GM21515 (cell line): ENCODE measurements around the gene HDAC9.

ENCODE experiments used
- ATAC-seq: cut with Tn5 transposase; IDR thresholded peaks from one replicate; pipeline ENCODE4 v1.9.1; 2021; ENCODE audit not compliant: unreplicated experiment

Gene HDAC9

DNA sequence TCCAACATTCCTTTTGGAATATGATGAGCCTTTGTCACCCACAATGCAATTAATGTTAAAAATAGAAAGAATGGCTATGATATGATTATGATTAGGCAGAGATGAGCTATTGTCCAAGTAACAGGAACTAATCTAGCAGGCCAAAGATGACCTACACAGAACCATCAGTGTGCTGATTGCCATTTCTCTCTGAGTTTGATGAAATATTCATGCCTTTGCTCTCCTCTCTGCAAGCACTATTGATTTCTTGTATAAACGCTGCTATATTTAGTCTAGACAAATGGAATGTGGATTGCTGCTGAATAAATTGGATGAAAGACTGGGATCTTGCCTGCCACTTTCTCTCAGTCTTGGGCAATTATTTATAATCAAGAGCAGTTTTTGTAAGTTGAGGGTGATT, 85.4 kb downstream of the HDAC9 start:
- ATAC-seq: no peak

DNA sequence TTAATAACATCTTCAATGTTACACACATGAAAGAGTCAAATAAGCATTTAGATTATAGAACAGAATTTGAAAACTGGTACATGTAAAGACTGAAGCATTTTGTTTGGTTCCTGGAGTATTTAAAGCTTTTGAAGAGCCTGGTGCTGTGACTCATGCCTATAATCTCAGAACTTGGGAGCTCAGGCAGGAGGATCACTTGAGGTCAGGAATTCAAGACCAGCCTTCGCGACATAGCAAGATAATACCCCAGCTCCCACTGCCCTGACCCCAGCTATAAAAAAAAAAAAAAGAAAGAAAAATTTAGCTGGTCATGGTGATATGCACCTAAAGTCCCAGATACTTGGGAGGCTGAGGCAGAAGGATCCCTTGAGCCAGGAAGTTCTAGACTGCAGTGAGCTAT, 87.8 kb downstream of the HDAC9 start:
- no peak for ATAC-seq

DNA sequence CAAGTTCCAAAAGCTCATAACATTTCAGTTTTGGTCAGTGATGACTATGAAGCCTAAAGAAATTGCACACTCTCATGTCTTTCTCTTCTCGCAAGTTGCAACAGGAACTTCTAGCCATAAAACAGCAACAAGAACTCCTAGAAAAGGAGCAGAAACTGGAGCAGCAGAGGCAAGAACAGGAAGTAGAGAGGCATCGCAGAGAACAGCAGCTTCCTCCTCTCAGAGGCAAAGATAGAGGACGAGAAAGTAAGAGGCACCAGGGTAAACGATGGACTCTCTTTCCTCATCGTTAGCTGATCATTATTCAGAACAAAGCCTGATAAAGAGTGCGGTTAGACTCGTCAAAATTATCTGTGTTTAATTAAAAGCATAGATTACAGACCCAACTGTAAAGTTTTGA, 94.7 kb downstream of the HDAC9 start:
- no peak for ATAC-seq

DNA sequence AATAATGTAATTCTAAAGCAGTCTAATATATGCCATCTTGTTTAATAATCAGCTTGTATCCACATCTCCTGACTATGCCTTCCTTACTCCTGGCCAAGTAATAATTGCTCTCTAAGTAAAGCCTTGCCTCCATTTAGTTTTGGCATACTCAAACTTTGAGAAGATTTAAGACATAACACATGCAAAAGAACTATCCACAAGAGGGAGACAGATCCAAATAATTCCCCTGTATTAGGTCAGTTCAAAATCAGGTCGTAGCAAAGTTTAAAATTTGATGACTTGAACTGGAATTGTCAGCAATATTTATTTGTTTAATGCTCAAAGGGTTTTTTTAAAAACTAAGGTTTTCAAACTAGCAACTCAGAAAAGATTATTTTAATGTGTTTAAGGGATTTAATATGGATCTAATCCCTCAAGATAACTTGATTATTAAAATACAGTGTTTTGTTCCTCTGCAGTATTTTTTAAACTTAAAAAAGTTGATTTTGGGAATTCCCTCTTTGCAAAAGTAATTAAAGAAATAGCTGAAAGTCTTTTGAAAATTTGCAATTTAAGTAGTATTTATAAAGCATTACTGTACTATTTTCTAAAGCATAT, 95.3 kb downstream of the HDAC9 start:
- no peak for ATAC-seq

DNA sequence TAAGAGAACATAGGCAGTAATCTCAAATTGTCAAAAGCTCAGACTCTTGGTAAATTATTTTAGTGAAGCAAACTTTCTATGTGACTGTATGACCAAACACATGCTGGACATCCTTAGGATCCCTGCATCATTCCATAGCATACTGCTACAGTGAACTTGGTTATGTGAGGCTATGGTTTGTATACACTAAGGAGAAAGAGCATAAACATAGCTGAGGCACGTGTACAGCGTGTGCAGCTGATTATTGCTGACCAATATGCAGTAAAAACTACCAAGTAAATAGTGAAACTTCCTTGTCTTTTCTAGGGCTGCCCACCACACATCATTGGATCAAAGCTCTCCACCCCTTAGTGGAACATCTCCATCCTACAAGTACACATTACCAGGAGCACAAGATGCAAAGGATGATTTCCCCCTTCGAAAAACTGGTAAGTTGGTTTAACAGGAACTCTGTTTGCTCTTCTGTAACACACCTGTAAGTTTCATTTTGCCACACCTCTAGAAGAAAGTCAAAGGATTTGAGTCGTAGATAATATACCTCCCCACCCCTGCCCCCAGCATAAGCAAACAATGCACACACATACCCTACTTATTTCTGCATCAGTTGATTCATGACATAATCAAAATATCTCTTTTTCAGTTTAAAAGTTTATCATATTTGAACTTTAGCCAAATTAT, 98.2 kb downstream of the HDAC9 start:
- ATAC-seq: no peak

DNA sequence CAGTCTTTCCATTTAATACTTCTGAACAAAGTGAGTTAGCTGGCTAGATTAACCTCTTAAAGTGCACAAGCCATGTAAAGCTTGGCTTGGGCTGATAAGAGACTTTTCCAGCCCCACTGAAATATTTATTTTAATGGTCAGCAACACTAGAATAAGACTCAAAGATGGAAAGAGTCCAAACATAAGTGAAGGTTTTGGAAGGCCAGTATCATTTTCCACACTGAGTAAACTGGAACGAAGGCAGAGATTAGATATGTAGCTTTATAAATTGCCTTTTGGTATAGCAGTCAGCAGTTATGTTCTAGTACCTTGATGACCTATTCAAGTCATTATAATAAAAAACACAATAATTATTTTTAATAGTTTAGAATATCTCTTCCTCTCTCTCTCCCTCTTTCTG, 102.2 kb downstream of the HDAC9 start:
- no peak for ATAC-seq

DNA sequence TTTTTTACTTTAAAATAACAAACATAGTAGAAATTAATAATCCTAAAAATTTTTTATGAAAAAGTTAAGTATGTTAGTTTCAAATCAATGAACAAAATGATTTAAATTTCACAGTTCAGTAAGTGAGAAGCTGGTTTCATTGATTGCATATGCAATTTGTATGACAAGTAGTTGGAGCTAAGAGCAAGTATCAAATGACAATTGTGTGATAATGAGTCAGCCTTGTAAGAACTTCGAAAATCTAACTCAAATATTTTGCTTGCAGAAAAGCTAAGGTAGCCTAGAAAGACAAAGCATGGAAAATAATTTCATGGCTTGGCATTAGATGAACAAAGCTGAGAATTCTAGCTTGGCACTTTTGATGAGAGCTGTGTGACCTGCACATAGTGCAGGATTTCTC, 111.5 kb downstream of the HDAC9 start:
- no peak for ATAC-seq

DNA sequence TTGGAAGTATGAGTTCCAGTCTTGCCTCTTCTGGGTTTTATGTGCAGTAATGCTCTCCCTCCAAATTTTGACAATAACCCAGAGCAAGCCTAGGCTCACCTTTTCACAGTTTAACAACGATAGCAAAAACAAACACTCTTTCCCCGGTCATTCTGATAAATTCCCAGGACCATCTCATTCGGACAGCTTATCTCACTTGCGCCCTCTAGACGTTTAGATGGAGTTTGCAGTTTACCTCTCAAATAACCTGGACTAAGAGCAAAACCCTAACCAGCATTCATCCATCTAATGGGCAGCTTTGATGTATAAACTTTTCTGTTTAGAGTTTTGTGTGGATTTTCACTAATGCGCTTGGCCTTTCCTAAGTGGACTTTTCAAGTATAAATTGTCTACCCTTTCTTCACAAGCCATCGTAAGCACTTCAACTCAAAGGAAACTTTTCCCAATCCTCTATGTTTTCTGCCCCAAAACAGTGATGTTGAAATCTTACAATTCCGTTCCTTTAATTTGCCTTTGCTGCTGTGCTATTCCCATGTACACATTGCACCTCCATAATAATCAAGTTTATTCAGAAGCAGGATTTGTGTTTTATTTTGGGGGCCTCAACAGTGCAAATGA, 114.9 kb downstream of the HDAC9 start:
- no peak for ATAC-seq

DNA sequence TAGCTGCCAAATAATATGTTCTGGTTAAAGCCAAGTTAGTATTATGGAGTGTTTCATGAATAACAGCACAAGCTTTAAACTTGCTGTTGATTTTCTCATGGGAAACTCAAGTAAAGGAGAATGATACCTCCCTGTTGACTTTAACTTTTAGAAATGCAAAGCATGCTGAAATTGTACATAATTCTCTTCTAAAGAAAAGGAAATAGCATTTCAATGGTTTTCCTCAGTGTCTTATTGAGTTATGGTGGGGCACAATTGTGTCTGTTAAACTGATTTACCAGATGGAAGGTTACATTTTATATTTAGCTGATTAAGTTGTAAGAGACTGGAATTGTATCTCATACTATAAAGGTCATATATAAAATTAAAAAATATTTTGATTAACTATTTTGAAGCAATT, 119.3 kb downstream of the HDAC9 start:
- ATAC-seq: no peak

DNA sequence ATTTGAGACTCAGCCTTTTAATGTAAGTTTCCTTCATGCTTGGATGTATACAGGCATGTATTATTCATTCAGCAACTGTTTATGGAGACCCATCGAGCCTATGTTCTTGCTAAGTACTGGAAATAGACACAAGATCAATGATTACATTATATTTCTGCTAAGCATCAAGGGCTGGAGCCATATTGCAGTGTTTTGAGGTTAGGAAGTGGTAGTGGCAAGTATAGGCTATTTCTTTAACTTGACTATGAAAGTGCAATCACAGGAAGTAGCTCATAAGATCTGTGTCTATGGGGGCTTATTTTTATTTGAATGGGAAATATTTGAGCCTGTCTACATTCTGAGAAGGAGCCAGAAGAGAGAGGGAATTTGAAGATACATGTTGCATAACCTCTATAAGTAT, 123.8 kb downstream of the HDAC9 start:
- ATAC-seq: no peak

DNA sequence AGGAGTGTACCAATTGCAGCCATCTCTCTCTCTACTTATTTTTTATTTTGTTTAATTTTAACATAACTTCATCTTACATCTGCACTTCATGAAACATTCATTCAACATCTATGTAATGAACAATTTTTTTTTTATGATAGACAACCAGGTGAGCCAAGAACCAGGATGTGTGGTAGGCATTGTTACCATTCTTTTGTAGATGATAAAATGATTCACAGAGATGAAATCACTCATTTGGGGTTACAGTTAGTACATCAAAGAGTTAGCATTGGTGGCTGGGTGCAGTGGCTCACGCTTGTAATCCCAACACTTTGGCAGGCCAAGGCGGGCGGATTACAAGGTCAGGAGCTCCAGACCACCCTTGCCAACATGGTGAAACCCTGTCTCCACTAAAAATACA, 127.8 kb downstream of the HDAC9 start:
- ATAC-seq: no peak

DNA sequence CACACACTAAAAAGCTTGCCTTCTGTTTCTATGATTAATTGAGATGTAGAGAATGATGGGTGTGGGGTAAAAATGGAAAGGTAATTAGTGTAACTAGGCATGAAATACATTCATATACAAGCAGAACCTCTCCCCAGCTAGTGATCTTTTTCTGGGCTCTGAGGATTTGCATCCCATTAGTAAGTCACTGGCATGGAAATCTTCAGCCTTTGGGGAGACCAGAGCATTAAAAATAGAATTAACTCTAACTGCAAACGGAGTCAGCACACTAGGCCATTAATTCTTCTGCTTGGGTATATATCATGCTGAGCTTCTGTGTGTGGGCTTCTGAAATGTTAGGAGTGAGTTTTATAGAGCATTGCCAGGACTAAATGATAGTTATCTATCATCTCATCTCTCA, 128.9 kb downstream of the HDAC9 start:
- ATAC-seq: no peak

DNA sequence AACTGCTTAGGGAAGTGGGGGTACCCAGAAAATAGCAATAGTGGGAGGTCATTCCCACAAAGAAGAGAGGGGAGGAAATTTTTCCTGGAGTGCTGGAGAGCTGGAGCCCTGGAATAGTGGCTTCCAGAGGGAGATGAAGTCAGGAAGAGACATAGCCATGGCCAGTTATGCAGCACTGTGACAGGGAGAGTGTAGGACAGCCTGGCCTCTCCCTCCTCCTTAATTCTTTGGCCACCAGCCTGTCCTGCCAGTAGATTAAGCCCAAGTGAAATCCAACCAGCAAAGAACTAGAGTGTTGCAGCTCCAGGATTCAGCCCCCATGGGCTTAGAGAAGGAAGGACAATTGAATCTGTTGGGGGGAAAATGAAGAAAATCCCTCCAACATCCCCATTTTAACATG, 130.5 kb downstream of the HDAC9 start:
- ATAC-seq: no peak

DNA sequence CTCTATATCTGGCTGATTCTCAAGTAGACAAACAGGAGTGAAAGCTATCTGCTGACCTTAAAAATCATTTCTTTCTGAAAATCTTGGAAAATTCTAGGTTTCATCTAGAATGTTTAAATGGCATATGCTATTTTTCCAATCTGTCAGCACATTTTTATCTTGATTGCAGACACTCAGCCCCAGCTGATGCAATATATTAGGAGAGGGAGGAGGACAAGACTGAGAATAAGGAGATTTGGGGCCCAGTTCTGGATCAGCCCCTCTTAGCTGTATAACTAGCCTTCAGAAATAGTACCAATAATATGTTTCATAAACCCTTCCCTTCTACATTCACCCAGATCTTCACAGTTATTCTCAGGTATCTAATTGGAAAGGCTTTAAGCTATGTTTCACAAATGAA, 131.2 kb downstream of the HDAC9 start:
- ATAC-seq: no peak

DNA sequence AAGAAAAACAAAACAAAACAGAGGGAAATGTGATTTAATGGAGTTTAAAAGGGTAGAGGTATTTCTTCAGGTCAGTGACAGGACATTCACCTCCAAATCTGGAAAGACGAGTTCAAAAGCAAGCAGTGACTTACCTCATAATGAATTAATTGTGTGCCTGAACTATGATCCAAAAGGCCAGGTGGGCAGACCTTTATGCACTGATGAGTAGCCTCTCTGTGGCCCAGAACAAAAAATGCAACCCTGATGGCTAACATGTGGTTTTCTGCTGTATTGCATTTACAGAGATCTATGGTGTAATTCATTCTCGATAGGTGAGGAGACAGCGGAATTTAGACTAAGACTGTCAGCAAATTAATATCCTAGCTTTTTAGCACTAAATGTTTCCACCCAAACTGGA, 142.0 kb downstream of the HDAC9 start:
- no peak for ATAC-seq

DNA sequence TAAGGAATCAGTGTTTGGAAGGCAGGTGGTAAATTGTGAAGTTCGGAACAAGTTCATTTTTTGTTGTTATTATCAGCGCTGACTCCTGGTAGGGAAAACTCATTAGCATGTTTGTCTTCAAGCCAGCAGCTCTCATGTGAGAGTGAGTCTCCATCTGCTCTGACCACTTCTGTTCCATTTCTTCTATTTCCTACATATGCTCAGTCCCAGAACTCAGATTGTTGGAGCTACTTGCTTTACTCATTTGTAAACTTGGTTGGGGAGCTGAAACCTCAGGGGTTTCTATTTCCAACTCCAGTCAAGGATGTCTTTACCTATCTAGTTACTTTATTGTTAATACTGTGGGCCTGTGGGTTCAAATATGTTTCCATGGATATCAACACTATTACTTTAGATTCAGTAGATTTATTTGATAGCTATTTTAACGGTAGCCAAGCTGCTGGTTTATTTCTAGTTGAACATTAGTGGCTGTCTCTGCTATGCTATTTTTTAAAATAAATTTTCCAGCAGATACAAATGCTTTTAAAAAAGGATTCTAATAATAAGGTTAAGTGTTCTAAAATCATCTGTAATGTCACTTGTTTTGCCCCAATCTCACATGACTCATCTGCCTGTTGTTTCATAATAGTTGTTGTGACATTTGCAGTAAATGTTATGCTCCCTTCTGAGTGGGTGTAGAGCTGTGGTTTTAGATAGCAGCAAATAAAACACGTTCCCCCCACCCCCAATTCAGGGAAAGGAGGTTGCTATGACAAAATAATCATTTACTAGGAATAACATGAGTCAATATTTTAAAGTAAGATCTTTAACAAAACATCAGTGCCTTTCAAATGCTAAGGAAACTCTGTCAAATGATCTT, 143.3 kb downstream of the HDAC9 start:
- no peak for ATAC-seq

DNA sequence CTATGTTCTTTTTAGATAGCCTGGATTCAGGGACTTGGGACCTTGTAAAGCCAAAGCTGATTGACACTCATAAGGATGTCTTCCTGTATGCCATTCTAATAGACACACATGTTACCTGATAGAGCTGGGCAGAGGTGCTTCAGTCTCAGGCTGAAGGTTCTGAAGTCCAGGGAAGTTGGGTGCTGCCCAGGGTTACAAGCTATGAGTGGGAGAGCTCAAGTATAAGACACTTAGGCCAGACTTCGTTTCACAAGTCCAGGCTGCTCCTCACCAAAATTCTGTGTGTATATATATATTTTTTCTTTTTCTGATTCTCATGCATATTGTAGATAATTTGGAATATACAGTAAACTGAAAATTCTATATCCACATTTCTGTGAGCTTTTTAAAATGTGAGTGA, 144.2 kb downstream of the HDAC9 start:
- ATAC-seq: no peak

DNA sequence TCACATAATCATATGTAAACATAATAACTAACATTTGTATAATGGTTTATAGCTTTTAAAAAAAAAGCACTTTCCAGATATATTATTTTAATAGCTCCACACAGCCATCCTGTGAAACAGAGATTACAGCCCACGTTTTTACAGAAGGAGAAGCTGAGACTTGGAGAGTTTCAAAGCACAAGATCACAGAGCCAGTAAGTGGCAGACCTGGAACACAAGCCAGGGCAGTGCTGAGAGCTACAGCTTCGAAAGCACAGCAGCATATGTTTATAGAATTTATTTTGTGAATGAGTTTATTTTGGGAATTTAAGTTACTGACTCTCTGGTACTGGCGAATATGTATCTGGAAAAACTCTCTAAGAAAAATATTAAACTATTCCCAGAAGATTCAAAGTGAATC, 149.4 kb downstream of the HDAC9 start:
- ATAC-seq: no peak

DNA sequence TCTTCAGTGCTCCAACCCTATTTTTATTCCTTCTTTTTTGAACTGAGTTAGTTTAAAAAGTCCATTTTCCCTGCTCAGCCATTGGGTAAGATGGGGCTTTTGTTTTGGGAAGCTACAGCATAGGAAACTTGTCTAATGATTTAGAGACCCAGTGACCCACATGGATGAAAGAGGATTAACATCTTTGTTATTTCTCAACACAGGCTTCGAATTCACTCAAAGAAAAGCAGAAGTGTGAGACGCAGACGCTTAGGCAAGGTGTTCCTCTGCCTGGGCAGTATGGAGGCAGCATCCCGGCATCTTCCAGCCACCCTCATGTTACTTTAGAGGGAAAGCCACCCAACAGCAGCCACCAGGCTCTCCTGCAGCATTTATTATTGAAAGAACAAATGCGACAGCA, 152.0 kb downstream of the HDAC9 start:
- ATAC-seq: no peak

DNA sequence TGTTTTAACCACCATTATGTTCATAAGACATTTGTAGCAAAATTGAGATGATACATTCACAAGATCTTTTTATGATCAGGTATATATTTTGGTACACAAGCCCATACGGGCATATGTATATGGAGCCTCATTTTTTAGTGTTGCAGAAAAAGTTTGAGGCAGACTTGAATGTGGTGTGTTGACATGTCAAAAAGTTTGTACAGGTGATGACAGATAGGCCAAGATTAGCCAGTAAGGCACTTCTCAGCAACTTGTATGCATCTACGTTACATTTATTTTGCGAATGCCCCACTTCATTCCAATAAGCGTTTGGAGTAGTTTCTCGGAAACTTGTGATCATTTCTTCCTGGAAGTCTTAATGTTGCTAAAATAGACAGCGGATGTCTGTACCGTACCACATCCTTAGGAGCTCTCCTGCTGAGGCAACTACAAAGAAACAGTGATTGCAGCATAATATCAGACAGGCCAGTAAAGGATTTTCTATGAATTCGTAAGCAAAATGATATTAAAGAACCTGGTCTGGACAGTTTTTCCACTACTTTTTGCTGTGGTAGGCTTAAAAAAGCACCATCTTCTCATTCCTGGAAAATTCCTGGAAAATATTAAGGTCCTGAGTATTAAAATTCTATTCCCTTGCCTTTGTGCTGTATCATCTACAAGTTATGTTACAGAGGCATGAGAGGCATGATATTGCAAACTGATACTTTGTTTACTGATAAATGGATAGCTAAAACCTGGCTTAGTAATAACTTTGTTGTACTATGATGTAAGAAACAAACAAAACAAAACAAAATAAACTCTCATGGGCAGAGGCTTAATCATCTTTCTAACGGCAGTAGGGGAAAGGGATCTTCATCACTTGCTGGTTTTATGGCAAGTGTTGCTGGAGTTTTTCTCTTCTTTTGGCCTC, 153.6 kb downstream of the HDAC9 start:
- no peak for ATAC-seq
